ENCODE results near the gene UBE2S. TPM values are rescaled to one million over a fixed set of nuclear protein-coding genes. Genes with fewer than 3 reads are reported as not detected.

The UBE2S gene
- total and polyA plus RNA-seq, 2 donors (not counting 1 experiment from before 2014, with no cell fraction given): 20.6 to 72.7 TPM

GRCh38 chr19:55391702-55392615, 15.6 kb downstream of the UBE2S start:
- H2AFZ ChIP-seq (ENCODE audit: insufficient read depth, low read depth, low read length, poor library complexity, severe bottlenecking): no peak overlapping the region
- WGBS (ENCODE audit: insufficient coverage): 86% methylated on average over 16 of the region's 18 CpGs
- H3K27me3 ChIP-seq (replicated peaks in 1 of 4; ENCODE audit: control extremely low read depth in 1 of 4, control insufficient read depth in 3 of 4, insufficient read depth in 4 of 4, low read length in 3 of 4): no peaks in the 10 kb centered on the region
- intact Hi-C loops (cut with micrococcal nuclease): no loop called here
- H3K9me3 ChIP-seq (ENCODE audit: control extremely low read depth in 1 of 3, control insufficient read depth in 2 of 3, insufficient read depth in 1 of 3, low read length in 2 of 3): no peaks in the 10 kb centered on the region
- no peak overlapping the region for H3K4me3 ChIP-seq (ENCODE audit: control extremely low read depth in 1 of 5, extremely low read depth in 1 of 5, insufficient read depth in 1 of 5, low read depth in 2 of 5, low read length in 4 of 5)
- Mint-ChIP-seq H3K27me3 (no peaks in the 10 kb centered on the region), H3K9me3 (ENCODE audit: insufficient read depth) (no peaks in the 10 kb centered on the region), H3K27ac (no peak overlapping the region), H3K4me1 (peaks cover 34% of the 10 kb centered on the region), H3K4me3 (no peak overlapping the region)
- peaks cover 53% of the 10 kb centered on the region for H4K20me1 ChIP-seq (ENCODE audit: control insufficient read depth, insufficient read depth, low read length, poor library complexity, severe bottlenecking)
- POLR2A ChIA-PET: interaction anchor here (0.7 kb wide), 1 partner anchor 100 kb away, joined by 3 read pairs; no protein-coding TSS in a partner anchor
- peaks cover 23% of the 10 kb centered on the region for H3K79me2 ChIP-seq (ENCODE audit: control insufficient read depth, insufficient read depth, low read length)
- H3K36me3 ChIP-seq (replicated peaks in 1 of 2; ENCODE audit: control extremely low read depth in 1 of 2, control insufficient read depth in 1 of 2, extremely low read depth in 1 of 2, insufficient read depth in 2 of 2, low read length in 1 of 2): peaks cover 3 to 45% of the 10 kb centered on the region in 2 experiments
- H3K4me2 ChIP-seq (replicated peaks; ENCODE audit: low read depth, low read length, poor library complexity, severe bottlenecking): no peak overlapping the region
- no peak for TF ChIP-seq EZH2 (IDR thresholded peaks at IDR 0.05; ENCODE audit: borderline replicate concordance, insufficient read depth, low read depth, low read length, poor library complexity, severe bottlenecking)
- no peak for TF ChIP-seq CTCF (IDR thresholded peaks at IDR 0.05)
- CTCF ChIA-PET: interaction anchor here (1.1 kb wide), 1 partner anchor 8 kb away, joined by 3 read pairs; the partner anchor contains the start of gene TMEM238
- peaks cover 20 to 26% of the 10 kb centered on the region in 2 donors for H3K4me1 ChIP-seq (ENCODE audit: control insufficient read depth in 2 of 2, insufficient read depth in 2 of 2, low read length in 2 of 2)
- DNase-seq: no peak
- H3K9ac ChIP-seq (ENCODE audit: low read length): no peak overlapping the region
- H3K27ac ChIP-seq (ENCODE audit: low read length in 2 of 2): no peak overlapping the region
- ATAC-seq (ENCODE audit: low read depth): no peak

- peaks cover 61% of the 10 kb centered on the region for H4K20me1 ChIP-seq (ENCODE audit: control insufficient read depth, insufficient read depth, low read length, poor library complexity, severe bottlenecking)
- H3K9ac ChIP-seq (ENCODE audit: low read length): no peak overlapping the region
- peaks cover 3 to 48% of the 10 kb centered on the region in 2 experiments for H3K36me3 ChIP-seq (replicated peaks in 1 of 2; ENCODE audit: control extremely low read depth in 1 of 2, control insufficient read depth in 1 of 2, extremely low read depth in 1 of 2, insufficient read depth in 2 of 2, low read length in 1 of 2)
- intact Hi-C loops (cut with micrococcal nuclease): no loop called here
- H3K9me3 ChIP-seq (ENCODE audit: control extremely low read depth in 1 of 3, control insufficient read depth in 2 of 3, insufficient read depth in 1 of 3, low read length in 2 of 3): no peaks in the 10 kb centered on the region
- Mint-ChIP-seq H3K9me3 (ENCODE audit: insufficient read depth) (no peaks in the 10 kb centered on the region), H3K4me3 (no peak overlapping the region), H3K4me1 (peaks cover 40% of the 10 kb centered on the region), H3K27ac (no peak overlapping the region), H3K27me3 (no peaks in the 10 kb centered on the region)
- H3K4me3 ChIP-seq (ENCODE audit: control extremely low read depth in 1 of 5, extremely low read depth in 1 of 5, insufficient read depth in 1 of 5, low read depth in 2 of 5, low read length in 4 of 5): no peak overlapping the region
- CTCF ChIA-PET: no interaction called here
- no peak for ATAC-seq (ENCODE audit: low read depth)
- H2AFZ ChIP-seq (ENCODE audit: insufficient read depth, low read depth, low read length, poor library complexity, severe bottlenecking): no peak overlapping the region
- peaks cover 24 to 33% of the 10 kb centered on the region in 2 donors for H3K4me1 ChIP-seq (ENCODE audit: control insufficient read depth in 2 of 2, insufficient read depth in 2 of 2, low read length in 2 of 2)
- no peak overlapping the region for H3K27ac ChIP-seq (ENCODE audit: low read length in 2 of 2)
- WGBS (ENCODE audit: insufficient coverage): 91% methylated on average over 12 of the region's 12 CpGs
- no peak for TF ChIP-seq EZH2 (IDR thresholded peaks at IDR 0.05; ENCODE audit: borderline replicate concordance, insufficient read depth, low read depth, low read length, poor library complexity, severe bottlenecking)
- no peak for TF ChIP-seq CTCF (IDR thresholded peaks at IDR 0.05)
- H3K4me2 ChIP-seq (replicated peaks; ENCODE audit: low read depth, low read length, poor library complexity, severe bottlenecking): no peak overlapping the region
- POLR2A ChIA-PET: no interaction called here
- DNase-seq: no peak
- H3K27me3 ChIP-seq (replicated peaks in 1 of 4; ENCODE audit: control extremely low read depth in 1 of 4, control insufficient read depth in 3 of 4, insufficient read depth in 4 of 4, low read length in 3 of 4): no peaks in the 10 kb centered on the region
- H3K79me2 ChIP-seq (ENCODE audit: control insufficient read depth, insufficient read depth, low read length): peaks cover 31% of the 10 kb centered on the region
Measured at GRCh38 chr19:55391191-55391670, 16.4 kb downstream of the UBE2S start.
